H1 (cell line): ENCODE data around the gene METTL6. TPM values are rescaled to one million over a fixed set of nuclear protein-coding genes. Genes with fewer than 3 reads are reported as not detected.
"Not testable (repeated sequence)": the region's sequence is repeated elsewhere in the genome, so short reads cannot be mapped to it uniquely, and the experiment has no call there.

Experiments
- CTCF ChIA-PET: fragments of 300-600 bp; sonication (Branson Sonifier 250); formaldehyde crosslinking; loops from one replicate; lab custom pipeline; 2021; ENCODE audit not compliant: partially characterized antibody; lab: Charles Lee
- POLR2A ChIA-PET: fragments of 300-600 bp; sonication (Branson Sonifier 250); formaldehyde crosslinking; loops from one replicate; lab custom pipeline; 2021; ENCODE audit warnings: inconsistent platforms; ENCODE audit not compliant: partially characterized antibody; lab: Charles Lee
- DNase-seq, 2 experiments: peaks; one replicate each; pipeline versions ENCODE4 v3.0.0 to v3.0.0-alpha.2; 2010 to 2022; ENCODE audit warnings: low spot score in 2 of 2, low read depth in 1 of 2, mixed read lengths in 1 of 2
- FAIRE-seq: peaks from 2 replicates; lab custom pipeline; 2011; peaks lifted over from hg19 to GRCh38; lab: Jason Lieb, UNC
- H2AFZ ChIP-seq: 2 replicates; pipeline ENCODE4 v1.8.1; 2012; ENCODE audit warnings: low read length, inconsistent platforms
- H2AK5ac ChIP-seq: 2 replicates; pipeline ENCODE4 v1.6.1; 2013; ENCODE audit warnings: low read depth, low read length
- H2BK120ac ChIP-seq: replicated peaks from 2 replicates; pipeline ENCODE3; 2013; ENCODE audit warnings: low read depth, low read length, inconsistent platforms
- H2BK12ac ChIP-seq: 2 replicates; pipeline ENCODE4 v1.6.1; 2013; ENCODE audit warnings: low read depth, low read length
- H2BK15ac ChIP-seq: 2 replicates; pipeline ENCODE4 v1.6.1; 2013; ENCODE audit warnings: low read length
- H2BK20ac ChIP-seq: 2 replicates; pipeline ENCODE4 v1.6.1; 2013; ENCODE audit warnings: low read length
- H2BK5ac ChIP-seq: 2 replicates; pipeline ENCODE4 v1.6.1; 2013; ENCODE audit warnings: low read depth, low read length
- H3K14ac ChIP-seq: 2 replicates; pipeline ENCODE4 v1.6.1; 2013; ENCODE audit warnings: inconsistent platforms; ENCODE audit not compliant: insufficient read length
- H3K18ac ChIP-seq: 2 replicates; pipeline ENCODE4 v1.6.1; 2013; ENCODE audit warnings: low read length; ENCODE audit errors: extremely low read depth
- H3K23ac ChIP-seq: 2 replicates; pipeline ENCODE4 v1.6.1; 2013; ENCODE audit warnings: inconsistent platforms; ENCODE audit not compliant: insufficient read length
- H3K23me2 ChIP-seq: 2 replicates; pipeline ENCODE4 v1.6.1; 2013; ENCODE audit warnings: low read depth, low read length
- H3K27ac ChIP-seq: 2 replicates; pipeline ENCODE4 v1.6.1; 2011; ENCODE audit warnings: low read depth, low read length, inconsistent platforms
- H3K27me3 ChIP-seq, 4 experiments: replicated peaks in 1 of 4; 1 replicate in 1 of 4; 2 replicates in 3 of 4; pipeline versions ENCODE4 v1.6.1 to v1.8.1; 2011 to 2013; ENCODE audit warnings: low read length in 3 of 4, mild to moderate bottlenecking in 3 of 4, inconsistent platforms in 2 of 4, mixed read lengths in 2 of 4, moderate library complexity in 1 of 4; ENCODE audit not compliant: control insufficient read depth in 3 of 4, insufficient read depth in 3 of 4; ENCODE audit errors: extremely low read depth in 1 of 4
- H3K36me3 ChIP-seq, 4 experiments: 2 replicates each; pipeline versions ENCODE4 v1.6.1 to v1.8.1; 2011 to 2013; ENCODE audit warnings: mild to moderate bottlenecking in 4 of 4, low read length in 3 of 4, moderate library complexity in 2 of 4, control low read depth in 1 of 4, inconsistent platforms in 1 of 4; ENCODE audit not compliant: insufficient read depth in 4 of 4, control insufficient read depth in 2 of 4
- H3K4ac ChIP-seq: replicated peaks from 2 replicates; pipeline ENCODE3; 2013; ENCODE audit warnings: low read length, low read depth, mixed read lengths, inconsistent platforms; ENCODE audit not compliant: insufficient read length
- H3K4me1 ChIP-seq, 4 experiments: replicated peaks in 1 of 4; 1 replicate in 1 of 4; 2 replicates in 3 of 4; pipeline versions ENCODE4 v1.6.1 to v1.8.1; 2011 to 2013; ENCODE audit warnings: low read length in 3 of 4, inconsistent platforms in 2 of 4, mixed read lengths in 1 of 4; ENCODE audit not compliant: insufficient read depth in 4 of 4, control insufficient read depth in 3 of 4
- H3K4me2 ChIP-seq, 2 experiments: 2 replicates each; pipeline versions ENCODE4 v1.6.1 to v1.8.1; 2011 to 2013; ENCODE audit warnings: low read depth in 2 of 2, low read length in 2 of 2, control low read depth in 1 of 2, inconsistent platforms in 1 of 2, mild to moderate bottlenecking in 1 of 2; ENCODE audit not compliant: insufficient read depth in 1 of 2
- H3K4me3 ChIP-seq, 4 experiments: fragments of 200-600, 300-600 bp in 1 of 4; sonication (generic), shearing (Covaris generic), sonication (Bioruptor Twin) in 1 of 4; 2 replicates each; pipeline versions ENCODE4 v1.5.1 to v1.8.1; 2011 to 2016; ENCODE audit warnings: low read length in 4 of 4, low read depth in 3 of 4, control low read depth in 2 of 4, inconsistent platforms in 2 of 4, mild to moderate bottlenecking in 2 of 4, mixed read lengths in 1 of 4, moderate library complexity in 1 of 4; ENCODE audit not compliant: insufficient read depth in 2 of 4; ENCODE audit errors: extremely low read depth in 1 of 4
- H3K56ac ChIP-seq: replicated peaks from 2 replicates; pipeline ENCODE3; 2013; ENCODE audit warnings: low read depth, mild to moderate bottlenecking, mixed read lengths, low read length, inconsistent platforms; ENCODE audit not compliant: insufficient read length
- H3K79me1 ChIP-seq: 2 replicates; pipeline ENCODE4 v1.6.1; 2013; ENCODE audit warnings: low read depth, low read length, control low read depth
- H3K79me2 ChIP-seq, 2 experiments: 2 replicates each; pipeline versions ENCODE4 v1.6.1 to v1.8.1; 2012 to 2013; ENCODE audit warnings: low read length in 2 of 2, mild to moderate bottlenecking in 2 of 2, inconsistent platforms in 1 of 2; ENCODE audit not compliant: insufficient read depth in 2 of 2, control insufficient read depth in 1 of 2
- H3K9ac ChIP-seq, 4 experiments: replicated peaks in 1 of 4; 1 replicate in 1 of 4; 2 replicates in 3 of 4; pipeline versions ENCODE4 v1.6.1 to v1.8.1; 2011 to 2013; ENCODE audit warnings: low read depth in 3 of 4, low read length in 3 of 4, control low read depth in 2 of 4, mild to moderate bottlenecking in 2 of 4, moderate library complexity in 2 of 4, inconsistent platforms in 1 of 4; ENCODE audit errors: extremely low read depth in 1 of 4
- H3K9me3 ChIP-seq, 2 experiments: 2 replicates each; pipeline versions ENCODE4 v1.6.1 to v1.8.1; 2012 to 2013; ENCODE audit warnings: mild to moderate bottlenecking in 2 of 2, moderate library complexity in 2 of 2, control low read depth in 1 of 2, inconsistent platforms in 1 of 2, low read depth in 1 of 2, low read length in 1 of 2, mixed read lengths in 1 of 2; ENCODE audit not compliant: insufficient read depth in 2 of 2
- H4K20me1 ChIP-seq, 2 experiments: replicated peaks in 1 of 2; 2 replicates each; pipeline versions ENCODE3 to v1.8.1; 2011 to 2013; ENCODE audit warnings: inconsistent platforms in 2 of 2, low read length in 2 of 2, mild to moderate bottlenecking in 1 of 2; ENCODE audit not compliant: insufficient read depth in 2 of 2, control insufficient read depth in 1 of 2
- H4K5ac ChIP-seq: 2 replicates; pipeline ENCODE4 v1.6.1; 2013; ENCODE audit warnings: low read length, low read depth, mixed read lengths, inconsistent platforms; ENCODE audit not compliant: insufficient read length
- H4K8ac ChIP-seq: 2 replicates; pipeline ENCODE4 v1.8.0; 2013; ENCODE audit warnings: mild to moderate bottlenecking, moderate library complexity, low read length, inconsistent platforms; ENCODE audit not compliant: insufficient read depth; ENCODE audit errors: extremely low read depth
- H4K91ac ChIP-seq: replicated peaks from 2 replicates; pipeline ENCODE3; 2013; ENCODE audit warnings: low read length, mixed read lengths, inconsistent platforms; ENCODE audit not compliant: insufficient read length
- WGBS, 2 experiments: shearing (Covaris generic) in 1 of 2; methylation state at CpG; one replicate each; pipeline versions ENCODE4 v1.1.6 to v1.1.7; 2013 to 2015; ENCODE audit warnings: low lambda C conversion rate in 2 of 2, mixed read lengths in 2 of 2, inconsistent platforms in 1 of 2, low coverage in 1 of 2, missing lambda C conversion rate in 1 of 2; ENCODE audit not compliant: insufficient replicate concordance in 2 of 2, insufficient coverage in 1 of 2, insufficient read length in 1 of 2; ENCODE audit errors: extremely low coverage in 1 of 2, missing lambda C conversion rate in 1 of 2; 5-methylcytosine and 5-hydroxymethylcytosine counted together
- polyA plus RNA-seq, 7 experiments: library from polyadenylated mRNA; depleted of rRNA in 3 of 7; stranded (reverse) in 5 of 7; unstranded in 2 of 7; fragments of >200 nt in 5 of 7; fragments of 200-250 nt in 2 of 7; gene quantifications; 1 replicate in 5 of 7; 2 replicates in 1 of 7; 4 replicates in 1 of 7; pipeline versions ENCODE4 v1.2.1 to v1.2.3, GENCODE V29; 2011 to 2013; ENCODE audit warnings: missing spikeins in 2 of 7, mixed read lengths in 2 of 7
- total RNA-seq: library from RNA; stranded (reverse); fragmentation: NEBNext Ultra II Directional; extraction: Animal tissue kit (Norgen Biotek cat#: 25700); gene quantifications from 2 replicates; pipeline ENCODE4 v1.2.1, GENCODE V29; 2021

METTL6 gene
- total and polyA plus RNA-seq, 2 of the 8 experiments (the other 6 are each of a cell fraction or from before 2014, with no cell fraction given), result 18.4 to 20.0 TPM

DNA sequence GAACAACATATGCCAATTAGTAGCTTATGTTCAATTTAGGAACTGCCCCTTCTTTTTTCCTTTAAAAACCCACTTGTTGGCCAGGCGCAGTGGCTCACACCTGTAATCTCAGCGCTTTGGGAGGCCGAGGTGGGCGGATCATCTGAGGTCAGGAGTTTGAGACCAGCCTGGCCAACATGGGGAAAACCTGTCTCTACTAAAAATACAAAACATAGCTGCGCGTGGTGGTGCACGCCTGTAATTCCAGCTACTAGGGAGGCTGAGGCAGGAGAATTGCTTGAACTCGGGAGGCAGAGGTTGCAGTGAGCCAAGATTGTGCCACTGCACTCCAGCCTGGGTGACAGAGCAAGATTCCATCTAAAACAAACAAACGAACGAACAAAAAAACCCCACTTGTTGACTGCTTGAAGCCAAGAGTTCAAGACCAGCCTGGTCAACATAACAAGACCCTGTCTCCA lies 42.1 kb downstream of the METTL6 start:
- FAIRE-seq, H2BK12ac ChIP-seq, H2AFZ ChIP-seq, H4K20me1 ChIP-seq, H3K27me3 ChIP-seq, H3K4me3 ChIP-seq, H3K4me2 ChIP-seq, H3K18ac ChIP-seq, H3K23me2 ChIP-seq, H3K79me2 ChIP-seq, H2BK5ac ChIP-seq, H4K5ac ChIP-seq, H4K91ac ChIP-seq, H3K4ac ChIP-seq, H2BK20ac ChIP-seq, H3K56ac ChIP-seq, H3K27ac ChIP-seq, H3K79me1 ChIP-seq, H2AK5ac ChIP-seq, H4K8ac ChIP-seq, H3K4me1 ChIP-seq, H2BK15ac ChIP-seq, H2BK120ac ChIP-seq, DNase-seq, H3K9me3 ChIP-seq, H3K36me3 ChIP-seq, POLR2A ChIA-PET, H3K9ac ChIP-seq, H3K14ac ChIP-seq, H3K23ac ChIP-seq: not testable (repeated sequence)
- CTCF ChIA-PET, result interaction anchor here (0.6 to 6.2 kb wide), 5 partner anchors 20 to 117 kb away, joined by 3 to 28 read pairs (median 5); no protein-coding TSS in a partner anchor
- 77% methylated on average over 10 of the region's 10 CpGs; no CpG with 5 or more reads in 1 of the 2 experiments for WGBS, 2 experiments
